Natural killer cell (primary cell): ENCODE data around the gene EXOC4. TPM values are rescaled to one million over a fixed set of nuclear protein-coding genes. Genes with fewer than 3 reads are reported as not detected.

Experiments
- ATAC-seq, 3 donors: fragments of 150-1000 bp in 2 of 3; fragments of 200-7000 bp in 1 of 3; cut with Tn5 transposase; 1 replicate in 1 of 3; 2 replicates in 2 of 3; pipeline ENCODE4 v1.10.0; 2021; ENCODE audit warnings: mild to moderate bottlenecking in 2 of 3, moderate library complexity in 2 of 3
- DNase-seq, 2 donors: peaks; one replicate each; pipeline versions ENCODE4 v3.0.0 to v3.0.0-alpha.2; 2013 to 2021; ENCODE audit warnings: mixed read lengths in 1 of 2
- H3K27ac ChIP-seq: one replicate; pipeline ENCODE4 v1.5.1; 2013; ENCODE audit warnings: mild to moderate bottlenecking, low read length
- H3K27me3 ChIP-seq: one replicate; pipeline ENCODE4 v1.6.1; 2013; ENCODE audit warnings: low read length; ENCODE audit not compliant: control insufficient read depth, insufficient read depth
- H3K36me3 ChIP-seq: one replicate; pipeline ENCODE4 v1.6.1; 2013; ENCODE audit warnings: low read length; ENCODE audit not compliant: control insufficient read depth, insufficient read depth
- H3K4me1 ChIP-seq: one replicate; pipeline ENCODE4 v1.6.1; 2013; ENCODE audit warnings: low read length; ENCODE audit not compliant: control insufficient read depth, insufficient read depth
- H3K4me3 ChIP-seq: one replicate; pipeline ENCODE4 v1.5.1; 2013; ENCODE audit warnings: low read length
- H3K9me3 ChIP-seq: one replicate; pipeline ENCODE4 v1.6.1; 2013; ENCODE audit warnings: low read length; ENCODE audit not compliant: control insufficient read depth, insufficient read depth
- H3K27ac Mint-ChIP-seq, 2 donors: one replicate each; pipeline ENCODE4 v1.8.0; 2022; ENCODE audit warnings: mild to moderate bottlenecking in 2 of 2, mixed read lengths in 2 of 2, moderate library complexity in 1 of 2
- H3K27me3 Mint-ChIP-seq, 2 donors: one replicate each; pipeline ENCODE4 v1.8.0; 2022; ENCODE audit warnings: low read depth in 2 of 2, mixed read lengths in 2 of 2
- H3K36me3 Mint-ChIP-seq: one replicate; pipeline ENCODE4 v1.8.0; 2022; ENCODE audit warnings: mixed read lengths
- H3K4me1 Mint-ChIP-seq, 2 donors: one replicate each; pipeline ENCODE4 v1.8.0; 2022; ENCODE audit warnings: mixed read lengths in 2 of 2
- H3K4me3 Mint-ChIP-seq: one replicate; pipeline ENCODE4 v1.8.0; 2022; ENCODE audit warnings: mild to moderate bottlenecking, moderate library complexity, mixed read lengths
- H3K9me3 Mint-ChIP-seq, 2 donors: one replicate each; pipeline ENCODE4 v1.8.0; 2022; ENCODE audit warnings: mixed read lengths in 2 of 2
- WGBS: methylation state at CpG from one replicate; pipeline ENCODE4 v1.1.7; 2013; ENCODE audit warnings: missing lambda C conversion rate; ENCODE audit not compliant: insufficient coverage; 5-methylcytosine and 5-hydroxymethylcytosine counted together
- intact Hi-C: fragments of 100-400 bp; cut with micrococcal nuclease; formaldehyde crosslinking; loops from one replicate; pipeline ENCODE4 v1.14.2; 2022
- total RNA-seq, 4 donors: library from RNA; stranded (reverse); fragments of 120-200 nt in 1 of 4; gene quantifications; one replicate each; pipeline versions ENCODE4 v1.2.3 to v1.2.4, GENCODE V29; 2013 to 2022
- TF ChIP-seq, protein P1 (sequence below): fragments of 200-600 bp; IDR thresholded peaks from one replicate; pipeline ENCODE4 v1.8.0; 2022; ENCODE audit warnings: antibody characterized with exemption

Gene EXOC4
- total RNA-seq, 3 donors from 2014 or later (not counting 1 experiment from before 2014, with no cell fraction given) = 105 to 148 (median 123) TPM

GRCh38 chr7:133528796-133529195, 275.9 kb downstream of the EXOC4 start:
- DNase-seq = no peak
- TF ChIP-seq, protein P1, sequence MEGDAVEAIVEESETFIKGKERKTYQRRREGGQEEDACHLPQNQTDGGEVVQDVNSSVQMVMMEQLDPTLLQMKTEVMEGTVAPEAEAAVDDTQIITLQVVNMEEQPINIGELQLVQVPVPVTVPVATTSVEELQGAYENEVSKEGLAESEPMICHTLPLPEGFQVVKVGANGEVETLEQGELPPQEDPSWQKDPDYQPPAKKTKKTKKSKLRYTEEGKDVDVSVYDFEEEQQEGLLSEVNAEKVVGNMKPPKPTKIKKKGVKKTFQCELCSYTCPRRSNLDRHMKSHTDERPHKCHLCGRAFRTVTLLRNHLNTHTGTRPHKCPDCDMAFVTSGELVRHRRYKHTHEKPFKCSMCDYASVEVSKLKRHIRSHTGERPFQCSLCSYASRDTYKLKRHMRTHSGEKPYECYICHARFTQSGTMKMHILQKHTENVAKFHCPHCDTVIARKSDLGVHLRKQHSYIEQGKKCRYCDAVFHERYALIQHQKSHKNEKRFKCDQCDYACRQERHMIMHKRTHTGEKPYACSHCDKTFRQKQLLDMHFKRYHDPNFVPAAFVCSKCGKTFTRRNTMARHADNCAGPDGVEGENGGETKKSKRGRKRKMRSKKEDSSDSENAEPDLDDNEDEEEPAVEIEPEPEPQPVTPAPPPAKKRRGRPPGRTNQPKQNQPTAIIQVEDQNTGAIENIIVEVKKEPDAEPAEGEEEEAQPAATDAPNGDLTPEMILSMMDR = no peak
- Mint-ChIP-seq H3K27ac (no peak overlapping the region), H3K36me3 (no peaks in the 10 kb centered on the region), H3K9me3 (no peaks in the 10 kb centered on the region), H3K27me3 (no peaks in the 10 kb centered on the region), H3K4me3 (no peak overlapping the region), H3K4me1 (peaks cover 12 to 13% of the 10 kb centered on the region in 2 donors)
- Histone ChIP-seq H3K27me3 (no peaks in the 10 kb centered on the region), H3K9me3 (no peaks in the 10 kb centered on the region), H3K36me3 (peaks cover 2% of the 10 kb centered on the region), H3K4me3 (no peak overlapping the region), H3K4me1 (no peaks in the 10 kb centered on the region), H3K27ac (no peak overlapping the region)
- no peak for ATAC-seq
- no CpG with 5 or more reads among the region's 1 CpG for WGBS
- intact Hi-C loops = no loop called here

GRCh38 chr7:133529861-133530260, 277.0 kb downstream of the EXOC4 start:
- Histone ChIP-seq H3K4me1 (no peaks in the 10 kb centered on the region), H3K27ac (no peak overlapping the region), H3K9me3 (no peaks in the 10 kb centered on the region), H3K4me3 (no peak overlapping the region), H3K36me3 (peaks cover 2% of the 10 kb centered on the region), H3K27me3 (no peaks in the 10 kb centered on the region)
- H3K4me1 Mint-ChIP-seq = peaks cover 8 to 14% of the 10 kb centered on the region in 2 donors
- intact Hi-C loops = no loop called here
- DNase-seq = no peak
- no peaks in the 10 kb centered on the region for H3K36me3 Mint-ChIP-seq
- ATAC-seq = no peak
- no peaks in the 10 kb centered on the region for H3K27me3 Mint-ChIP-seq
- 94% methylated on average over 4 of the region's 4 CpGs for WGBS
- TF ChIP-seq, protein P1 = no peak
- H3K4me3 Mint-ChIP-seq = no peak overlapping the region
- H3K27ac Mint-ChIP-seq = no peak overlapping the region
- no peaks in the 10 kb centered on the region for H3K9me3 Mint-ChIP-seq

GRCh38 chr7:133530682-133531081, 277.8 kb downstream of the EXOC4 start:
- Mint-ChIP-seq H3K36me3 (no peaks in the 10 kb centered on the region), H3K4me1 (peaks cover 0 to 6% of the 10 kb centered on the region in 2 donors)
- WGBS = 98% methylated on average over 2 of the region's 4 CpGs

GRCh38 chr7:133534816-133535215, 281.9 kb downstream of the EXOC4 start:
- DNase-seq (no peak), ATAC-seq (no peak)
- Histone ChIP-seq H3K9me3 (no peaks in the 10 kb centered on the region), H3K36me3 (peaks cover 2% of the 10 kb centered on the region), H3K4me1 (no peaks in the 10 kb centered on the region), H3K27me3 (no peaks in the 10 kb centered on the region), H3K4me3 (no peak overlapping the region), H3K27ac (no peak overlapping the region)
- H3K4me1 Mint-ChIP-seq = peaks cover 14 to 22% of the 10 kb centered on the region in 2 donors
- H3K4me3 Mint-ChIP-seq = no peak overlapping the region
- no peak overlapping the region for H3K27ac Mint-ChIP-seq
- WGBS = 96% methylated on average over 5 of the region's 5 CpGs
- no peaks in the 10 kb centered on the region for H3K36me3 Mint-ChIP-seq
- intact Hi-C loops = no loop called here
- H3K27me3 Mint-ChIP-seq = no peaks in the 10 kb centered on the region
- no peaks in the 10 kb centered on the region for H3K9me3 Mint-ChIP-seq
- TF ChIP-seq, protein P1 = no peak

More at GRCh38 chr7:133530682-133531081, 277.8 kb downstream of the EXOC4 start:
- TF ChIP-seq, protein P1 = no peak
- no peak for ATAC-seq
- intact Hi-C loops = no loop called here
- Mint-ChIP-seq H3K4me3 (no peak overlapping the region), H3K27ac (no peak overlapping the region), H3K9me3 (no peaks in the 10 kb centered on the region), H3K27me3 (no peaks in the 10 kb centered on the region)
- no peak overlapping the region for H3K27ac ChIP-seq
- H3K4me1 ChIP-seq = no peaks in the 10 kb centered on the region
- H3K9me3 ChIP-seq = no peaks in the 10 kb centered on the region
- no peak for DNase-seq
- peaks cover 2% of the 10 kb centered on the region for H3K36me3 ChIP-seq
- H3K4me3 ChIP-seq = no peak overlapping the region
- no peaks in the 10 kb centered on the region for H3K27me3 ChIP-seq
